GOT3 (cell line): ENCODE results near the gene SERINC2.

Experiments
- DNase-seq: peaks from one replicate; lab custom pipeline; 2025; ENCODE audit warnings: mixed read lengths; lab: John Stamatoyannopoulos, UW

Gene SERINC2

DNA sequence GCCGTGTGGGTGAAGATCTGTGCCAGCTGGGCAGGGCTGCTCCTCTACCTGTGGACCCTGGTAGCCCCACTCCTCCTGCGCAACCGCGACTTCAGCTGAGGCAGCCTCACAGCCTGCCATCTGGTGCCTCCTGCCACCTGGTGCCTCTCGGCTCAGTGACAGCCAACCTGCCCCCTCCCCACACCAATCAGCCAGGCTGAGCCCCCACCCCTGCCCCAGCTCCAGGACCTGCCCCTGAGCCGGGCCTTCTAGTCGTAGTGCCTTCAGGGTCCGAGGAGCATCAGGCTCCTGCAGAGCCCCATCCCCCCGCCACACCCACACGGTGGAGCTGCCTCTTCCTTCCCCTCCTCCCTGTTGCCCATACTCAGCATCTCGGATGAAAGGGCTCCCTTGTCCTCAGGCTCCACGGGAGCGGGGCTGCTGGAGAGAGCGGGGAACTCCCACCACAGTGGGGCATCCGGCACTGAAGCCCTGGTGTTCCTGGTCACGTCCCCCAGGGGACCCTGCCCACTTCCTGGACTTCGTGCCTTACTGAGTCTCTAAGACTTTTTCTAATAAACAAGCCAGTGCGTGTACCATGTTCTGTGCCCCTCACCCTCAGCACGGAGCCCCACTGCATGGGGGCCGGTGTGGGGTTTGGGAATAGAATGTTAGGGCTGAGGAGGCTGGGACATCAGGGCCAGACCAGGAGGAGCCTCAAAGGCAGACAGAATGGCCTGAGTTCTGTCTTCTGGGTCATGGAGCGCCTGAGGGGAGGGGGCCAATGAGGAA is 21.3 kb downstream of the SERINC2 start:
- DNase-seq, result no peak

- no peak for DNase-seq
These were observed 22.0 kb downstream of the SERINC2 start for GRCh38 chr1:31434979-31435378.

GRCh38 chr1:31435471-31436409 is 22.7 kb downstream of the SERINC2 start:
- no peak for DNase-seq

DNA sequence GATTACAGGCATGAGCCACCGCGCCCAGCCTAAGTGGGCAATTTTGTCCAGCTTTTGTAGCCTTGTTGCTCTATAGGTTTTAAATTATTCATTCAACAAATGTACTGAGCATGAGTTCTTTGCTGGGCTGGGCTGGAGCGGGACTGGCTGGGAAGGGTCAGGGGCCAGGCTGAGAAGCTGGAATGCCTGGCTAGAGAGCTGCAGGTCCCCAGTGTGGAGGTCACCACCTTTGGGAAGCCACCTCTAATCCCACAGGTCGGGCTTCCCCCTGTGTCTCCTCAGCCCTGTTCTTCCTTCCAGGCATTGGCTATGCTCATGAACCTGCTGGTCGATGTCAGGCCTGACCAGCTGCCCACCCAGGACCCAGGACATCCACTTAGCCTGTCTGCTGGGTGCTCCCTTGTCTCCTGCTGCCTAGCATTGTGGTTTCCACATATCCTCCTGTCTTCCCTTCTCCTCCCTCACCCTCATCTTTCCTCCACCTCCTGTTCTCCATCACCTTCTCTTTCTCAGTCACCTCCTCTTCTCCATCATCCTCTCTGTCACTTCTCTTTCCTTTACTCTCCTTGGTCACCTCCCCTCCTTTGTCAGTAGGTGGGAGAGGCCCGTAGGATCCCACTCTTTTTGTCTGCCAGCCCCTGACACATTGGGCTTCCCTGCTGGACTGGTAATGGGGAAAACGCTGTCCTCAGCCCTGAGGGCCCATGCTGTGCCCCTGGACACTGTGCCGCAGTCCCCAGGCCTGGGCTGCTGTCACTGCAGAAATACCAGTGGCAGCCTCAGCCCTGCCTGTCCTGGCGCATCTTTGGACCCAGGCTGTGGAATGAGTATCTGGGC is 23.8 kb downstream of the SERINC2 start:
- no peak for DNase-seq

- DNase-seq, result no peak
These were observed 24.5 kb downstream of the SERINC2 start for GRCh38 chr1:31437433-31438037.

GRCh38 chr1:31439276-31439675 is 26.3 kb downstream of the SERINC2 start:
- no peak for DNase-seq

DNA sequence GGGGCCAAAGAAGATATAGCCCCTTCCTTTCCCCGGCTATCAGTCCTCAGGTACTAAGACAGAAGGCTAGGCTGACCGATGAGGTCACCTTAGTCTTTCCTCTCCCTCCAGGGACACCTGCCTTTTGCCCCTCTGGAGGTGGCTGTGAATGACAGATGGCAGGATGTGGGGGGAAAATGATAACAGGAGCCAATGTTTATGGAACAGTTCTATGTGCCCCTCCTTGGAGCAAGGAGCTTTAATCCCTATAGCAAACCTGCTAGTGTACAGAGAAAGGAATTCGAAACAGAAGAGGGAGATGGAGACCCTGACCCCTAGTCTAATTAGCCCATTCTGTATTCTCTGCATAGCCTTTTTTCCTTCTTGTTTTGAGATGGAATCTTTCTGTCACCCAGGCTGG is 28.1 kb downstream of the SERINC2 start:
- DNase-seq, result no peak

- no peak for DNase-seq
These were observed 28.5 kb downstream of the SERINC2 start for GRCh38 chr1:31441558-31441957.

DNA sequence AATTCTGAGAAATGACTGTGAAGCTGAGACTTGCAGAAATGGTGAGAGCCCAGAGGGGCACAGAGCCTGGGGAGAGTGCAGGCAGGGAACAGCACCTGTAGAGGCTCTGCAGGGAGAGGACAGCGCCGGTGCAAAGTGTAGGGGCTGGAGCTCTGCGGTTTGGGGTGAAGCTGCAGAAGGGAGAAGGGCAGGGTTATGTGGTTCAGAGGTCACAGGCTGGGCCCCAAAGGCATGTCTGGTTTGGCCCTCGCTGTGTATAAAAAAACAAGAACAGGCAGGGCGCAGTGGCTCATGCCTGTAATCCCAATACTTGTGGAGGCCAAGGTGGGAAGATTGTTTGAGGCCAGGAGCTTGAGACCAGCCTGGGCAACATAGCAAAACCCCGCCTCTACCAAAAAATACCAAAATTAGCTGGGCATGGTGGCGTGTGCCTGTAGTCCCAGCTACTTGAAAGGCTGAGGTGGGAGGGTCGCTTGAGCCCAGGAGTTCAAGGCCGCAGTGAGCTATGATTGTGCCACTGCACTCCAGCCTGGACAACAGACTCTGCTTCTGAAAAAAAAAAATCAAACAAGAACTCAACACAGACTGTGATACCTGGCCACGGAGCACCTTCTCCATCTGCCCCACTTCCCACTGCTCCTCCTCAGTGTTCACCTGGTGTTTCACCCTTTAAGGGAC is 29.1 kb downstream of the SERINC2 start:
- DNase-seq, result no peak

DNA sequence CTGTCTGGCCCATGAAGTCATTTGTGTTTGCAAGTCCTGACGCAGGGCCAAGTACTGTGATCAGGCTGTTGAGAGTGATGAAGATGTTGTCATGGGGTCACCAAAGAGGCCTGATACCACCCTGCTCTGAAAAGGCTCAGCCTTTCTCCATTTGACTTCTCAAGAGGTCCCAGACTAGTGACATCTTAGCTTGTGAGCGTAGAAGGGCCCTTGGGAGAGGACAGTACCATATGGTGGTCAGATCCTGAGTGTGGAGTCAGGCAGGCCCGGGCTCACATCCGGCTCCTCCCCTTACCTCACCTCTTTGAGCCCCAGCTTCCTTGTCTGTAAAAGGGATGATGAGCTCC is 29.6 kb downstream of the SERINC2 start:
- DNase-seq, result no peak

DNA sequence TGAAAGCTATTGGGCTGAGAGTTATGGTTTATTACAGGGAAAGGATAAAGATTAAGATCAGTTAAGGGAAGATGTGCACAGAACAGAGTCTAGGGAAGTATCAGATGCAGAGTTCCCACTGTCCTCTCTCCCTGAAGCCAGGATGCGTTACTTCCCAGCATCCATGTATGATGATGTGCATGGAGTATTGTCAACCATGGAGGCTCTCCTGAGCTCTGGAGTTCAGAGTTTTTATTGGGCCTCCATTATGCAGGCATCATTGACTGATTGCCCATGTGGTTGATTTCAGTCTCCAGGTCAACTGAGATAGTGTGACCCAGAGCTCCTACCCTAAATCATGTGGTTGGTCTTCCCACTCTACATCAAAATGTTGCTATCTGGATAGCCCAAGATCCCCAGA is 30.7 kb downstream of the SERINC2 start:
- no peak for DNase-seq

- no peak for DNase-seq
These were observed 31.9 kb downstream of the SERINC2 start for GRCh38 chr1:31444725-31445448.

- no peak for DNase-seq
These were observed 32.9 kb downstream of the SERINC2 start for GRCh38 chr1:31445951-31446350.

GRCh38 chr1:31447210-31447609 is 34.2 kb downstream of the SERINC2 start:
- DNase-seq, result no peak

DNA sequence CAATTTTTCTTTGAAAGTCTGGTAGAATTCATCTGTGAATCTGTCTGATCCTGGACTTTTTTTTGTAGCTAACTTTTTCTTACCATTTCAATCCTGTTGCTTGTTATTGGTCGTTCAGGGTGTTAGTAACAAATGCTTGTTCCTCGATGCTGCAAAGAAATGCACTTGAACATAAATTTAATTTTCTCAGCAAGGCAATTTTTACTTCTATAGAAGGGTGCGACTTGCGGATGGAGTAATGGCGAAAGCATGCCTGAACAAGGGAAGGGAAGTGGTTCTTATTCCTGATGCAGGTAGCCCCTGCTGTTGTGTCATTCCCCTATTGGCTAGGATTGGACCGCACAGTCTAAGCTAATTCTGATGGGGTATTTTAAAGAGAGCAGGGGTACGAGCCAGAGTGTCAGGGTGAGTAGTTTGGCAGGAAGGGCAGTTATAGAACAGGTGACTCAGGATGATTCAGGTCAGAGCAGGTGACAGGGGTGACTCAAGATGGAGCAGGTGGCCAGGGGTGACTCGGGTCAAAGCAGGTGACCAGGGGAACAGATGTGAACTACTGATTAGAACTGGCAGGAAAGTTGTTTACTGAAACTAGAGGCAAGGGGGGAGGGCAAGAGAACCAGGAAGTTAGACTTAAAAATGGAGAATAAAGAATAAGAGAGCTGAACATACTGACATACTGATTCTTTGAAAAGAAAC is 40.5 kb downstream of the SERINC2 start:
- no peak for DNase-seq

DNA sequence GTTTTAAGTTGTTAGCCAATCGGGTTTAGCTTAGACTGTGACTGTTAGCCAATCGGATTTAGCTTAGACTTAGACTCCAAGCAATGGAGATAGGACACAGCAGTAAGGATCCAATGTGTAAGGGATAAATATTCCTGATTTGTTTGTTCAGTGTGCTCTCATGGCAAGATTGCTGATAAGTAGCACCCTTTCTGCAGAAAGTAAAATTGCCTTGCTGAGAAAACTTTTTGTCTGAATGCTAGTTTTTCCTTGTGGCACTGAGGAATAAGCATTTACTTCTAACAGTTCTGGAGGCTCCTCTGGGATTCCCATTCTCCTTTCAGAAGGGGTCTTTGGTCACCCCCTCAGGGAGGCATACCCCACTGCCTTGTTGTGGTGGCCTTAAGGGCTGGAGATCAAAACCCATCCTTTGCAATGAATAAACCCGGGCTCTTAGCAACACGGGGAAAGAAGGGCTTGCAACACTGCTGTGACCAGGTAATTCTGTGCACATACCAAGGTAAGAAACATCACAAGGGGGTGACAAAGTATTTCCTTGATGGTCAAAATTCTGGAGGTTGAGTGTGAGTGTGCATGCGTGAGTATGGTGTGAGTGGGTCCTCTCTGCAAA is 45.4 kb downstream of the SERINC2 start:
- no peak for DNase-seq

GRCh38 chr1:31460027-31460426 is 47.0 kb downstream of the SERINC2 start:
- DNase-seq, result no peak

GRCh38 chr1:31467005-31467674 is 54.1 kb downstream of the SERINC2 start:
- DNase-seq, result no peak

DNA sequence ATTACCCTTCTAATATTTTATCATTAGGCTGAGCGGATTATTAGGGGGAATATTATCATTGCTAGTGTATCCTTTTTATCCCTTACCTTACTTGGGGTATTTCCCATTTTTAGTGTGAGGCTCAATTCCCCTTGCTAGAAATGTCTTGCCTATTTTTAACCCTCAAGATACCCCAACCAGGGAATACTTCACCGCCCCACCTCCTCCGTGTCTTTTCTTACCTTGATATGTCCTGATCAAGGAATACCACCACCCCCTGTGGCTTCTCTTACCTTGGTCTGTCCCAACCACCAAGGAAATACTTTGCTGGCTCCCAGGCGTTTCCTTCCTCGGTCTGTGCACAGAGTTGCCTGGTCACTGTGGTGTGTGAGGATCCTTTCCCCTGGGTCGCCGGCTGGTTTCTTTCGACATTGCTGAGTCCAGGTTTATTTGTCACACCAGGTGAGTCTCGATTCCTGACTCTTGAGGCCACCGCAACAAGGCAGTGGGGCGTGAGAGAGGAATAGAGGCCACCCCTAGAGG is 57.8 kb downstream of the SERINC2 start:
- no peak for DNase-seq
